ENCODE data around the gene TSHZ1.

The TSHZ1 gene

DNA sequence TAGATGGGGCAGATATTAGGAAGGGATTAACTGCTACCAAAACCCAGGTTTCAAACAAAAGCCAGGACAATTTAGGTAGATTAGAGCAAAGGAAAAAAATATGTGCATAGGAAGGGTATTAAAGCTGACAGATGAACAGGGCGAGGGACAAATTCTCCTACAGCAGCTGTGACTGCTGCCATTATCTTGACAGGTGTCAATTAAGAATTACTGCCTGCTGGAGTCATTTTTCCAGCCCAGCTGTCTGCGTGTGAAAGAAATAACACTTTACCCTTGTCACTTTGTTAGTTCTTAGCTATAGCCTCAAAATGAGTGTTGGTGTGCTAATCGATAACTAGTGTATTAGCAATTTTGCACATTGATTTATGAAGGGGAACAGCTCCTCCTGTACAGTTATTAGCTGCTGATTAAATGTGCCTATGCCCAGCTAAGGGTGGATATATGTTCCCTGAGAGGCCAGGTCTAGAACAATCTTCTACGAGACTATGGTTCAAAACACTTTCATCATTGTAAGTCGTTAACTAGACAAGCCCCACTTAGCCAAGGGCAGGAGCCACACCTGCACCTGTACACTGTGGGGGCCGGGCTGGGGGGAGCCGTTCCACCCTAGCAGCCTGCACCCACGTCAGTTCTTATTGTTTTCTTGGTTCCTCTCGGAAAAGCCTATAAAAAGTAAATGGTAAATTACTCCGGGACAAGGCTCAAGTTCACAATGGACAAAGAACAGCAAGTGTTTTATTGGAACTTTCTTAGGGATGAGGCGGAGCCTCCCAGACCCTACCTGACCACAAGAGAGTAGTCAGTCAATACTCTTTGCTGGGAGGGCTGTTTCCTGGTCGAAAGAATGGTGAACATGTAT, 7.7 kb downstream of the TSHZ1 start:
- DNase-seq (ENCODE audit: extremely low read depth in 1 of 2, low read depth in 1 of 2), result no peak

DNA sequence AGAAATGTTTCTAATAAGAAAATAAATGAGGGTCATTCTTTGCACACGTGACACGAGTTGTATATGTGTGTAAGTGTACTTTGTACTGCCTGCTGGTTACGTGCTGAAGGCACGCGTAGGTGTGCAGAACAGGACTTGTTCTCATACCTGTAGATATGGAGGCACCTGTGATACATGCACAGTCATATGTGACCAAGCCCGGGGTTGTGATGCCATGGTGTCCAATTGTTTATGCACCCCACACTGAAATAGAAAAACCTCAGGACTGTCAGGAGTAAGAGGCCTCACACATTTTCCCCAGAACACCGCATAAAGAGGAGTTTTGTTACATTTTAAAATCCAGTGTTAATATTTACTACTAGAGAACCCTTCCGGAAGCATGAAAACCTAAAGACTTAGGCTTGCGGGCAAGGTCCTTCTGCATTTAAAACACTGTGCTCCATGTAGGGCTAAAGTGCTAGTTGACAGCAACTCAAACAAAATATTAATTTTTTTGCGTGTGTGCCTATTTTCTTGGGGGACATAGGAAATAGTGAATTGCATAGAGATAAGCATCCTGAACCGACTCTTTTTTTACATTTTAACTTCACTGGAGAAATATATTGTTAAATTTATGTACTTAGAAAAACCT, 9.3 kb downstream of the TSHZ1 start:
- no peak for DNase-seq (ENCODE audit: extremely low read depth in 1 of 2, low read depth in 1 of 2)

DNA sequence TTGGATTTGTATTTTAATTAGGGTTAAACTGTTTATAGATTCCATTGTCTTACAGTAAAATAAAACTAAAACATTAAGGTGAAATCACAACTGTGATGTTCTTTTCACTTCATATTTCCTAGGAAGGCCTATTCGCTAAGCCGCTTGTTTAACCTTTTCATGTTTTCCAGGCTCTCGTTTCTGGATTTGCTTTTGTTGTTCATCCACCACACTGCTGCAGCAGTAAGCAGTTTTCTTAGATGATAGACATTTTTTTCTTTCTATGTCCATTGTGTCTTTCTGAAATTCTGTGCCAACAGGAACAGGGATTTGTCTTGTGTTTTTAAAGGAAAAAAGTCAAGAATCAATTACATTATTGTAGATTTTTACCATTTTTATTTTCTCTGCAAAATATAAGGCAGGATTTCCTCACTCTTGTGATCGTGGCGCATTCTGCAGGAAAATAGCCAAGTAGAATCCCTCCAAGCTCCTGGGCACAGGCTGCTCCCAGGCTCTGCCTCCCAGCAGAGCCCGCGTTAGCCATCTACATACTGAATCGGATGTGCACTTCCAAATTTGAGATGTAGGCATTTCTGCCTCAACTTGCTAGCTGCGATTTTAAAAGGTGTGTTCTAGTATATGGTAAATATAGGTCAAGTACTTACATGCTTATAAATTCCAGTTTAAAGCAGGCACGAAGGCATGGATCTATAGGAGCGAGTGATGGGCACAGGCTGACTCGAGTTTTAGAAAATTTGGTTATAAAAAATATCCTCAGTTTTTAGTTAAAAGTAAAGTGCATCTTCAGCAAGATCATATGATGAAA, 10.2 kb downstream of the TSHZ1 start:
- DNase-seq (ENCODE audit: extremely low read depth in 1 of 2, low read depth in 1 of 2), result no peak

- no peak for DNase-seq (ENCODE audit: extremely low read depth in 1 of 2, low read depth in 1 of 2)
These were observed 10.8 kb downstream of the TSHZ1 start for GRCh38 chr18:75221397-75221796.

DNA sequence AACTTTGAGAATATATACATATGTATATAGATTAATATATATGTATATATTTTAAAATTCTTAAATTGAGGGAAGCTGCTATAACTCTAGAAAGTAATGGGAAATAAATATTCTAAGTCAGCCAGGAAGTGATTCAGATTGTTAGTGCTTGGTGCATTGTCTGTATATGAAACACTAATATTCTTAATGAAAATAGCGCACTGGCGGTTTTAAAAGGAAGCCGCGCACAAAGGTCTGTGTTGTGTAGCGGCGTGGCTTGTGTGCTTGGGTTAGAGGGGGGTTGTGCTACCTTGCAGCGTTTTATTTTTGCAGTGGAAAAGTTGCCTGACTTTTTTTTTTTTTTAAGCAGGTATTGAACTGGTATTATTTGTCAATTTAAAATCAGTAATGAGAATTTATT, 11.3 kb downstream of the TSHZ1 start:
- no peak for DNase-seq (ENCODE audit: extremely low read depth in 1 of 2, low read depth in 1 of 2)

DNA sequence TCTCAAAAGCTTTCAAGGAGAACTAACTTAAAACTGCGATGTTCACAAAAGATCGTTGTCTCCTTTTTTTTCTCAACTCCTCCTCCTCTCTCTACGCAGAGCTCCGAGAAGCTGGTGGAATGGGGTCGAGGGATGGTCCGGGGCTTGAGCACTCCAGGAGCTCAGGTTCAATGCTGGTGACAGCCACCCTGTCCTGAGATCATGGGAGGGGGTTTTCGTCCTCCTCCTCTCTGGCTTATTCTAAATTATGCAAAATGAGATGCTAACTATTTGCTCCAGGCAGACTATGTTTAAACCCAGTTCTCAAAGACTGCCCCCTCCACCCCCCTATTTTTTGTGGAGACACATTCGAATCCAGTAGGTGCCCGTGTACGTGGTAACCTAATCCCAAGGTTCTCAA, 11.8 kb downstream of the TSHZ1 start:
- no peak for DNase-seq (ENCODE audit: extremely low read depth in 1 of 2, low read depth in 1 of 2)

DNA sequence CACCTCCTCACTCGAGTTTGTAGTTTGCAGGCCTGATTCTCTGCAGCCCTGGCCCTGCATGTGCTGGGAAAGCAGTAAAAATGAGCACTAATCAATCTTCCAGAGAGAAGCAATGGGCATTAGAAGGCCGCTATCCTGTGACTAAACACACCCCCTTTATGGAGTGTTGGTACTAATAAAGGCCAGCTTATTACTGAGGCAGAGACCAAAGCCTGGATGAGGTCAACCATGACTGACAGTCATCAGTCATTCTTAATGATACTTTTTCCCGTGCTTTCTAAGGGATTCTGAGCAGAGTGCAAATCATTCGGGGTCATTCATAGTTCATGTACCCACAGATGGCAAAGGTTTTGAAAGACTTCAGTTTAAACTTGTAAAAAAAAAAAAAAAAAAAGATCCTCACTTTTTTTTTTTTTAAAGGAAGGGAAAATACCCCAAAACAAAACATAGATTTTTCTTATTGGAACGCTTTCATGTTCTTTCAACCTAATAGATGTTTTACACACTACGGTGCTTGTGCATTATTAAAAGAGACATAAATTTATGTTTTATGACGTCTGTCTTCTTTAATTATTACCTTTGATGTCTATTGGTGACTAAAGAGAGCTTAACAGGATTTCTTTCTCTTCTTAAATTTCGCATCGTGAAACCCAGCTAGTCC, 13.2 kb downstream of the TSHZ1 start:
- DNase-seq (ENCODE audit: extremely low read depth in 1 of 2, low read depth in 1 of 2), result no peak

- no peak for DNase-seq (ENCODE audit: extremely low read depth in 1 of 2, low read depth in 1 of 2)
These were observed 15.8 kb downstream of the TSHZ1 start for GRCh38 chr18:75226286-75226955.

GRCh38 chr18:75226956-75227316, 16.3 kb downstream of the TSHZ1 start:
- no peak for DNase-seq (ENCODE audit: extremely low read depth in 1 of 2, low read depth in 1 of 2)

DNA sequence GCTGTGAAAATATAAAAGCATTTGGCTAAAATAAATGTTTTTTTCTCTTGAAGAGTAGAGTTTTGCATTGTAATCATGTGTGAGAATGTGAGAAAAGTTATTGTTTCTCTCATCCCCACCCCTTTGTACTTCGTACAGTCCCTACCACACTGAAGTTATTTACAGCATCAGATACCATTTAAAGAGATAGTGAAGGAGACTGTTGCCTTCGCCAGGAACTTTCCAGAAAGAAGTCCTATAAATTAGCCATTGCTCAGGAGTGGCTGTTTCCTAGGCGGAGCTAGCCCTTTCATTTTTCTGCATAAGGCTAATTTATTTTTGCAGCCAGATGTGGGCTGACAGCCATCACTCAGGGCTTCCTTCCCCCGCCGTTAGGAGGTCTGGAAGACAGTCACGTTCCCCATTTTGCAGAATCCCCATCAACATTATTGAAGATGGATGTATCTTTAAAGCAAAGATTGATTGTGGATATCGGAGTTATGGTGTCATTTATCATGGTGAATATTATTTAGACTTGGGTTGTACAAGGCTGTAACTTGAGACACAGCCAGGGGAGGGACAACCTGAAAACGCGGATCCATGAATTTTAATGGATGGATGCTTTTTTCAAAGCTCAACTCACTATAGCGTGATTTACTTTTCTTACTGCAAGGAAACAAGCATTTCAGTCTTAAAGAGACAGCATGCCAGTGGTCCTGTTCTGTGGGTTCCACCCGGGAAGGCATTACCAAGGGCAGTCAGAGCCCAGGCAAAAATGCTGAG, 17.1 kb downstream of the TSHZ1 start:
- DNase-seq (ENCODE audit: extremely low read depth in 1 of 2, low read depth in 1 of 2), result no peak

GRCh38 chr18:75228967-75229366, 18.4 kb downstream of the TSHZ1 start:
- DNase-seq (ENCODE audit: extremely low read depth in 1 of 2, low read depth in 1 of 2), result no peak

GRCh38 chr18:75229437-75229836, 18.8 kb downstream of the TSHZ1 start:
- no peak for DNase-seq (ENCODE audit: extremely low read depth in 1 of 2, low read depth in 1 of 2)

GRCh38 chr18:75230163-75231052, 19.8 kb downstream of the TSHZ1 start:
- no peak for DNase-seq (ENCODE audit: extremely low read depth in 1 of 2, low read depth in 1 of 2)

DNA sequence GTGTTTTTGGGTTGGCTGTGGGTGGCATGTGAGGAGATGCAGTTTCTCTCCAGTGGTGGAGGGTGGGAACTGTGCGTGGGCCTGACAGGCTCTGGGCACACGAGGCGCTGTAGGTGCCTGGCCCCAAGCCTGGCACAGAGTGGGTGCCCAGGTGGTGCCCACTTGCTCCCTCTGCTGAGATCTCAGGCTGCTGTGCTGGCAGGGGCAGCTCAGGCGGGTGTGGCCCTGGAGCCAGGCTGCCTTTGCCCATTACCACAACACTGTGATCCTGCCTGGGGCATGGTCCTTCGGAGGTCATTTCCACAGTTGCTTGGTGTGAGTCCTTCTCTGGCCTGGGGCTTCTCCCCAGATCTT, 20.4 kb downstream of the TSHZ1 start:
- DNase-seq (ENCODE audit: extremely low read depth in 1 of 2, low read depth in 1 of 2), result no peak

DNA sequence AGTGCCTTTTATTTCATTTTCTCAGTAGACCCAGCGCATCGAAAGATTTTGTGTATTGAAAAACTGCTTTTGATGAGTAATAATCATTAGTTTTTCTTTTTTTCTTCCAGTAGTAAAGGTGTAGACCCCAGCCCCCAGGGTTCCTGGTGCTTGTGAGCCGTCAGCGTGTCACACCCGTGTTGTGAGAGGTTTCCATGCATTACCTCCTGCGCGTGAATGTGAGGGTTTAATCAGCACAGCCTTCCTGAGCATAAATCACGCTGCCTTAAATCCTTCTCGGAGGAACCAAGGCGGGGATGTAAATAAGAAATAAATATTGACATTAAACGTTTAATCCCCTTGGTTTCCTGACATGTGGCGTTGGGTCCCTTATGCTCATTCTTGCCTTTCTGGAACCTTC, 24.3 kb downstream of the TSHZ1 start:
- DNase-seq (ENCODE audit: extremely low read depth in 1 of 2, low read depth in 1 of 2), result no peak

GRCh38 chr18:75235896-75236295, 25.3 kb downstream of the TSHZ1 start:
- no peak for DNase-seq (ENCODE audit: extremely low read depth in 1 of 2, low read depth in 1 of 2)

DNA sequence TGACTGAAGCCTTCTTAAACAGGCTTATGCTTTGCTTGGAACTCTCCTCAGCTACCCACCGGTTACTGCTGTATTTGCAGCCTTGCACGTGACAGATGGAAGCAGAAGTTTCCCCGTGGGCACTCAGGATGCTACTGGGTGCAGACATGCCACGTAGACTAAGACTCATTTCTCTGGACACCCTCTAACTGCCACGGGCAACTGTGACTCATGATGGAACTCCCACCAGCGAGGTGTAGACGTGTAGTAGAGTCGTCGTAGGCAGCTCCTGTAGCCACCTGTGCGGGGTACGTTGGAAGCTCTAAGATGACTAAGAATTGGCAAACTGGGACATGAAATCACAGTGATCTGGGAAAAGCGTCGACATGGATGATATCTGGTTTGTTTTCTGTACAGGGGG, 27.5 kb downstream of the TSHZ1 start:
- no peak for DNase-seq (ENCODE audit: extremely low read depth in 1 of 2, low read depth in 1 of 2)

DNA sequence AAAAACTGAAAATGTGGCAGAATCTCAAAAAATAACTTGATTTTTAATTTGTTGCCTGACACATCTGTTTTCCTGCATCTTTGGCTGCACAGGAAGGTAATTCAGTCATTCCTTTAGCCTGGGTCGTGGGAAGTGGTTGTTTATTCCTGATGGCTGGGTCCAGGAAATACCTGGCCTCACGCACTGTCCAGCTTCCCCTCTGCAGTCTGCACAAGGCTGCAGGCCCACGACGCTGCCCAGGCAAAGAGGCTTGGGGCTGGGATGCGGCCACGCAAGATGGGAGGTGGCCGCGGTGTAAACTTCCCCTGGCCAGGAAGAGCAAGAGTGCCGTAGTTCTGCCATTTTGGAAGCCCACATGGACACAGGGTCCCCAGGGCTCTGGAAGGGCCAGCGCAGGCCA, 28.2 kb downstream of the TSHZ1 start:
- DNase-seq (ENCODE audit: extremely low read depth in 1 of 2, low read depth in 1 of 2), result no peak

DNA sequence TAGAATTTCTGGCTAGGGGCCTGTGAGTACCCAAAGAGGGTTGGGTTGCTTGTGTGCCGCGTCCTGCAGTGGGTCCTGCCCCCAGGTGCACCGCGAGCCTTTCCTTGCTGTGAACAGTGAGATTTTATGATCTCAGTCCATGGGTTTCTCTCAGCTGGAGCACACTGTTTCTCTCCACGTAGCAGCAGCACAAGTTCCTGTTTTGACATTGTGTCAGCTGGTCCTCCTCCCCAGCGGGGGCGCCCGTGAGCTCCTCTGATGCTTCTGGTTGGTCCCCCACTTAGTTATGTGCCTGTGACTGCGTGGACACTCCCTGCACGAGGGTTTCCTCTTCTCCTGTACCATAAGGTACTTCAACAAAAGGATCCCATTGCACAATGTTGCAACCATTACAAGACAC, 29.8 kb downstream of the TSHZ1 start:
- DNase-seq (ENCODE audit: extremely low read depth in 1 of 2, low read depth in 1 of 2), result no peak
